GM12801 (cell line): ENCODE data around the gene XPR1.

Source experiments
- CTCF ChIP-seq: IDR thresholded peaks from one replicate; pipeline ENCODE4 v1.5.1; 2011; ENCODE audit warnings: control low read depth; ENCODE audit not compliant: insufficient read length; ENCODE audit errors: extremely low read depth

The XPR1 gene

GRCh38 chr1:180926164-180926981 is 294.6 kb downstream of the XPR1 start:
- TF ChIP-seq CTCF = no peak

DNA sequence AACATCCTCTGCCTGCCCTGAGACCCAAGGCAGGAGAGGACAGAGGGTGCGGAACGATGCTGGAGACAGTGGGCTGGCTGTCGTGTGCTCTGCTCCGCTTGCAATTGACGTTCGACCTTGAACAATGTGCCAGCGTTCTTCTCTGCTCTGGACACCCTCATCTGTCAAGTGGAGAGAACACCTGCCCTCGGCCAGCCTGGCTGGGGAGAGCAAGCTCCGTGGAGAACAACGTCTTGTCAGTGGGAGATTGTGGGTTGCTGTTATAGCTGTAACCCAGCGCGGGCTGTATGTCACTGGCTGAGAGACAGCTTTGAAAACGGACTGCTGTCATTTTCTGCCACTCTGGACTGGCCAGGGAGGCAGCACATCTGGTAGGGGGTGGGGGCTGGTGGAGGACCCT is 295.5 kb downstream of the XPR1 start:
- TF ChIP-seq CTCF = no peak

DNA sequence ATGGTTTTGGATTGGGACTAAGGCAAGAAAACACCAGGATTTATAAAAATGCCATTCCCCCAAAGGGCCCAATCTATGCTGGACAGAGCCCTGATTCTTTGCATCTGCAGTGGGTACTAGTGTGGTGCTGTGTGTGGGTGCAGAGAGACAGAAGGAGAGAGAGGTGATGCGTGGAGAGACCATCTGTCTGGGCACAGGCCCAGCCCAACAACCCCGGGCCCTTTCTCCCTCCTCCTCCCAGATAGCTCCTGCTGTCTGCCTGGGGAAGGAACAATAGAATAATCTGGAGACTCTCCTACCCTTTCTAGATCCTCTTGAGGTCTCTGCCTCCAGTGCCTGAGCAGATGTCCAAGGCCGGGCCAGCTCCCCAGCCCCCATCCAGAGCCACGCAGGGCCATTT is 296.0 kb downstream of the XPR1 start:
- no peak for TF ChIP-seq CTCF

GRCh38 chr1:180928331-180929230 is 296.8 kb downstream of the XPR1 start:
- no peak for TF ChIP-seq CTCF

GRCh38 chr1:180929389-180929788 is 297.6 kb downstream of the XPR1 start:
- no peak for TF ChIP-seq CTCF

DNA sequence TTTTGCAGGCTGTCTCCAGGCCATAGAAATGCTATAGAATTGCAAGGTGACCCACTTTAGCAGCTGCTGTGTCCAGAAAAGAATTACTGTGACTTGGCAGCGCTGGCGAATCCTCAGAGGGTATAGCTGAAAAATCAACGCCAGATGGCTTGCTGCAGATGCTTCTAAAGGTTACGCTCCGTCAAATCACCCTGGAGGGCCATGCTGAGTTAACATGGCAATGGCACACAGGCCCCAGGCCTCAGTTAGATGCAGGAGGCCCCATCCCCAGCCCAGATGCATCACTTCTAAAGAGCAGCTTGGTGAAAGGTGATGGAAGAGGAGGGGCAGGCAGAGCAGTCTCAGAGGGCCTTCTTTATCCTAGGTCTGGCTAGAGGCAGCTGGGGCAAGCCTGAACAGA is 298.9 kb downstream of the XPR1 start:
- no peak for TF ChIP-seq CTCF

- no peak for TF ChIP-seq CTCF
These were observed 299.7 kb downstream of the XPR1 start for GRCh38 chr1:180931529-180931928.
